ENCODE data around the gene FYTTD1. TPM values are rescaled to one million over a fixed set of nuclear protein-coding genes. Genes with fewer than 3 reads are reported as not detected.
"Not testable (repeated sequence)": the region's sequence is repeated elsewhere in the genome, so short reads cannot be mapped to it uniquely, and the experiment has no call there.

Gene FYTTD1
- total RNA-seq: 42.3 and 50.8 TPM in 2 replicates
- long read RNA-seq, full-length matches to known transcripts: 199 of 265 reads
- long read RNA-seq, partial matches to known transcripts: 36 of 265 reads
- long read RNA-seq, other reads (novel, unspliced or antisense): 30 of 265 reads

- H3K4me1 Mint-ChIP-seq (ENCODE audit: low read depth): peaks cover 13% of the 10 kb centered on the region
- H3K36me3 Mint-ChIP-seq (ENCODE audit: insufficient read depth): no peaks in the 10 kb centered on the region
- TF ChIP-seq CTCF (IDR thresholded peaks at IDR 0.05; ENCODE audit: unreplicated experiment): peak; percentile 47
- peaks cover 6% of the 10 kb centered on the region for H3K27me3 Mint-ChIP-seq
- peak; percentile 72 for DNase-seq (ENCODE audit: low spot score, unreplicated experiment)
- peak within 1 kb of the TSS; percentile 91 for H3K4me3 Mint-ChIP-seq (ENCODE audit: low read depth)
- no peaks in the 10 kb centered on the region for H3K9me3 Mint-ChIP-seq (ENCODE audit: low read depth)
- peak within 1 kb of the TSS; percentile 98 for H3K27ac Mint-ChIP-seq
These were observed at the start of gene FYTTD1 for GRCh38 chr3:197749601-197750395. FYTTD1 (plus strand) TSS chr3:197749883; CDS start chr3:197749972, 89 bp downstream.

- Mint-ChIP-seq H3K27ac (no peak overlapping the region), H3K9me3 (ENCODE audit: low read depth) (peaks cover 11% of the 10 kb centered on the region), H3K4me3 (ENCODE audit: low read depth) (no peak overlapping the region), H3K27me3 (no peaks in the 10 kb centered on the region), H3K4me1 (ENCODE audit: low read depth) (no peaks in the 10 kb centered on the region), H3K36me3 (ENCODE audit: insufficient read depth) (peaks cover 40% of the 10 kb centered on the region)
- DNase-seq (ENCODE audit: low spot score, unreplicated experiment): no peak
- TF ChIP-seq CTCF (IDR thresholded peaks at IDR 0.05; ENCODE audit: unreplicated experiment): no peak
These were observed 49.6 kb upstream of the FYTTD1 start for GRCh38 chr3:197700095-197700494.

- Mint-ChIP-seq H3K27ac (no peak overlapping the region), H3K9me3 (ENCODE audit: low read depth) (peaks cover 10% of the 10 kb centered on the region), H3K4me1 (ENCODE audit: low read depth) (no peaks in the 10 kb centered on the region), H3K27me3 (no peaks in the 10 kb centered on the region), H3K36me3 (ENCODE audit: insufficient read depth) (peaks cover 36% of the 10 kb centered on the region), H3K4me3 (ENCODE audit: low read depth) (no peak overlapping the region)
- TF ChIP-seq CTCF (IDR thresholded peaks at IDR 0.05; ENCODE audit: unreplicated experiment): no peak
- no peak for DNase-seq (ENCODE audit: low spot score, unreplicated experiment)
These were observed 47.8 kb upstream of the FYTTD1 start for GRCh38 chr3:197701841-197702240.

GRCh38 chr3:197706658-197707057, 43.0 kb upstream of the FYTTD1 start:
- H3K4me3 Mint-ChIP-seq (ENCODE audit: low read depth): no peak overlapping the region
- no peaks in the 10 kb centered on the region for H3K4me1 Mint-ChIP-seq (ENCODE audit: low read depth)
- H3K36me3 Mint-ChIP-seq (ENCODE audit: insufficient read depth): peaks cover 14% of the 10 kb centered on the region
- DNase-seq (ENCODE audit: low spot score, unreplicated experiment): no peak
- no peaks in the 10 kb centered on the region for H3K9me3 Mint-ChIP-seq (ENCODE audit: low read depth)
- no peak for TF ChIP-seq CTCF (IDR thresholded peaks at IDR 0.05; ENCODE audit: unreplicated experiment)
- H3K27me3 Mint-ChIP-seq: no peaks in the 10 kb centered on the region
- H3K27ac Mint-ChIP-seq: no peak overlapping the region

- TF ChIP-seq CTCF (IDR thresholded peaks at IDR 0.05; ENCODE audit: unreplicated experiment): no peak
- no peaks in the 10 kb centered on the region for H3K4me1 Mint-ChIP-seq (ENCODE audit: low read depth)
- no peak for DNase-seq (ENCODE audit: low spot score, unreplicated experiment)
- H3K4me3 Mint-ChIP-seq (ENCODE audit: low read depth): no peak overlapping the region
- H3K27ac Mint-ChIP-seq: no peak overlapping the region
- H3K9me3 Mint-ChIP-seq (ENCODE audit: low read depth): no peaks in the 10 kb centered on the region
- no peaks in the 10 kb centered on the region for H3K27me3 Mint-ChIP-seq
- peaks cover 9% of the 10 kb centered on the region for H3K36me3 Mint-ChIP-seq (ENCODE audit: insufficient read depth)
These were observed 40.5 kb upstream of the FYTTD1 start for GRCh38 chr3:197709135-197709534.

GRCh38 chr3:197710965-197711364, 38.7 kb upstream of the FYTTD1 start:
- not testable (repeated sequence) for DNase-seq (ENCODE audit: low spot score, unreplicated experiment); H3K4me1 Mint-ChIP-seq (ENCODE audit: low read depth); H3K9me3 Mint-ChIP-seq (ENCODE audit: low read depth); H3K27me3 Mint-ChIP-seq; H3K4me3 Mint-ChIP-seq (ENCODE audit: low read depth); H3K27ac Mint-ChIP-seq; H3K36me3 Mint-ChIP-seq (ENCODE audit: insufficient read depth)

Data from progenitor cell of endocrine pancreas (in vitro differentiated cells).